K562 (cell line): ENCODE measurements around the gene PPT2. TPM values are rescaled to one million over a fixed set of nuclear protein-coding genes. Genes with fewer than 3 reads are reported as not detected.

Experiments
- CEBPG ChIP-seq, 3 experiments: fragments of 200-800 bp in 1 of 3; sonication (Bioruptor generic) in 1 of 3; sonication (generic) in 1 of 3; formaldehyde crosslinking in 1 of 3; IDR thresholded peaks in 2 of 3; conservative IDR thresholded peaks in 1 of 3; 2 replicates each; pipeline versions ENCODE4 v1.6.1 to v1.8.0; 2016 to 2022; ENCODE audit warnings: missing compliant biosample characterization in 2 of 3, missing genetic modification characterization in 2 of 3, mild to moderate bottlenecking in 1 of 3, missing genetic modification reagents in 1 of 3
- CREBBP ChIP-seq: IDR thresholded peaks from one replicate; pipeline ENCODE4 v1.6.1; 2012; ENCODE audit warnings: low read depth, mild to moderate bottlenecking, control low read depth, inconsistent platforms, low read length
- FOXO4 ChIP-seq: fragments of 450-650 bp; formaldehyde crosslinking; IDR thresholded peaks from 2 replicates; pipeline ENCODE4 v1.4.0; 2020; ENCODE audit warnings: mild to moderate bottlenecking, moderate library complexity
- HNRNPUL1 ChIP-seq: fragments of 200-400 bp; formaldehyde crosslinking; IDR thresholded peaks from 2 replicates; pipeline ENCODE4 v1.6.1; 2017; ENCODE audit warnings: low read length
- MCM5 ChIP-seq: fragments of 450-650 bp; IDR thresholded peaks from 2 replicates; pipeline ENCODE4 v1.6.1; 2016; ENCODE audit warnings: low read depth
- MLLT1 ChIP-seq, 2 experiments: fragments of 450-650 bp; IDR thresholded peaks; 2 replicates each; pipeline ENCODE4 v1.6.1; 2016
- NR3C1 ChIP-seq: sonication (generic); formaldehyde crosslinking; IDR thresholded peaks from 2 replicates; pipeline ENCODE4 v1.8.1; 2022; ENCODE audit warnings: missing genetic modification reagents
- PCBP2 ChIP-seq: fragments of 200-400 bp; formaldehyde crosslinking; IDR thresholded peaks from 2 replicates; pipeline ENCODE4 v1.6.1; 2018; ENCODE audit warnings: low read length, low read depth, mild to moderate bottlenecking, moderate library complexity; ENCODE audit not compliant: poor library complexity, severe bottlenecking
- PREB ChIP-seq: sonication (generic); formaldehyde crosslinking; IDR thresholded peaks from 2 replicates; pipeline ENCODE4 v1.8.1; 2023; ENCODE audit warnings: mild to moderate bottlenecking, missing genetic modification reagents
- RBM39 ChIP-seq: fragments of 200-400 bp; formaldehyde crosslinking; optimal IDR thresholded peaks from 2 replicates; pipeline ENCODE3; 2018; ENCODE audit warnings: low read depth, low read length
- RFX7 ChIP-seq: fragments of 250-450 bp; sonication (Bioruptor Pico); IDR thresholded peaks from 2 replicates; pipeline ENCODE4 v1.5.1; 2021; ENCODE audit warnings: mild to moderate bottlenecking
- U2AF2 ChIP-seq: fragments of 200-400 bp; formaldehyde crosslinking; optimal IDR thresholded peaks from 2 replicates; pipeline ENCODE3; 2017; ENCODE audit warnings: low read depth, mild to moderate bottlenecking, low read length
- VEZF1 ChIP-seq: fragments of 200-800 bp; sonication (Bioruptor generic); IDR thresholded peaks from 2 replicates; pipeline ENCODE4 v1.6.1; 2017; ENCODE audit warnings: missing genetic modification characterization, missing compliant biosample characterization
- ZNF644 ChIP-seq: fragments of 200-800 bp; sonication (Bioruptor generic); IDR thresholded peaks from 2 replicates; pipeline ENCODE4 v1.6.1; 2016; ENCODE audit warnings: low read depth, missing genetic modification characterization, missing compliant biosample characterization
- polyA plus RNA-seq, 8 experiments: library from polyadenylated mRNA; depleted of rRNA in 4 of 8; stranded (reverse) in 5 of 8; unstranded in 3 of 8; fragments of >200 nt; fragmentation: Nextera tagmentation in 2 of 8; fragmentation: Illumina TruSeq in 1 of 8; extraction: Ambion mirVana in 2 of 8; extraction: Trizol in 1 of 8; gene quantifications; 2 replicates each; pipeline versions ENCODE4 v1.2.1 to v1.2.3, GENCODE V29; 2011 to 2014; ENCODE audit warnings: inconsistent platforms in 1 of 8, missing spikeins in 1 of 8
- total RNA-seq, 7 experiments: library from RNA; depleted of rRNA in 6 of 7; stranded (reverse); fragments of >200 nt in 6 of 7; fragmentation: Illumina TruSeq in 2 of 7; extraction: Trizol in 2 of 7; gene quantifications; 2 replicates each; pipeline versions ENCODE4 v1.2.1 to v1.2.3, GENCODE V29; 2011 to 2021; ENCODE audit warnings: low replicate concordance in 1 of 7

Gene PPT2
- total and polyA plus RNA-seq, 9 of the 15 experiments (the other 6 are each of a cell fraction or from before 2014, with no cell fraction given) = 27.4 to 98.8 (median 69.9) TPM

GRCh38 chr6:32194825-32195651 is 41.1 kb downstream of the PPT2 start (continued):
- TF ChIP-seq FOXO4 (no peak), RFX7 (CRISPR knock-in tag) (no peak), U2AF2 (no peak), PREB (no peak), CREBBP (no peak), MCM5 (no peak), PCBP2 (no peak), HNRNPUL1 (peak; percentile 84; the same call in 1 of the 2 replicates), VEZF1 (CRISPR knock-in tag) (no peak), CEBPG (CRISPR knock-in tag; IDR thresholded peaks at IDR 0.05) (no peak), CEBPG (tag; conservative IDR thresholded peaks at IDR 0.05 in 1 of 2, IDR thresholded peaks at IDR 0.05 in 1 of 2) (no peak), NR3C1 (CRISPR knock-in tag) (no peak), RBM39 (no peak), MLLT1 (IDR thresholded peaks at IDR 0.05) (peak; percentile 60 to 86; a peak in 2 of 4 replicates), ZNF644 (tag) (no peak)
